ENCODE data around the gene NUDT9. TPM values are rescaled to one million over a fixed set of nuclear protein-coding genes. Genes with fewer than 3 reads are reported as not detected.
"Not testable (repeated sequence)": the region's sequence is repeated elsewhere in the genome, so short reads cannot be mapped to it uniquely, and the experiment has no call there.

The NUDT9 gene
- total and polyA plus RNA-seq, 8 donors, result 3.6 to 44.9 (median 17.6) TPM

DNA sequence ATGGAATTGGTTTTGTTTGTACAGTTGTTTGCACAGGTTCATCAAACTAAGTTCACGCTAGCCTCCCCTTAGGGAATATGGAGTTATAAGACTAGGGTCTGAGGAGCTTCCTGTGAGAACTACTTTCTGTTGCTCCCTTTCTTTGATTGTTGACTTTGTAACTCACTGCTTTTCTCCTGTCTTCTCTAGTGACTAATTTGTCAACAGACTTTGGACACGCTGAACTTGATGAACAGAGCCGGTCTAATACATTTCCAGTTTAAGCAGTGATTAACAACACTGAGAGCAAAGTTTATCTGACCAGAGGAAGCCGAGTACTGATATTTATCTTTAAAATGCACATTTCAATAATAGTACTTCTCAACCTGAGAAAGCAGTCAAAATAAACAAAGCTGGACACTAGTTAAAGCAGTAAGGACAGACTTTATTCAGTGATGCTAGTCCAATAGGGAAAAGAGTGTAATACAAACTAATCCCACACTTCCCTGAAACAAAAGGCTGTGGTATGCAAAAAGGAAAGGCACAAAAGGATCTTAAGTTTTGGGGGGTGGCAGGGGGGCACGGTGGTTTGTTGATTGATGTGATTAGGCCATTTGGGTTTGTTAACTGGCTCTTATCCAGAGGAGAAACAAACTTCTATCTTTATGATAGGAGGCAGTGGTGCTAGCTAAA is 2.7 kb upstream of the NUDT9 start:
- DNase-seq, result no peak
- Histone ChIP-seq H3K27ac (peak overlapping the region in 1 of 5 donors; percentile 31), H3K4me1 (peaks cover 21 to 42% (median 31%) of the 10 kb centered on the region in 4 donors), H3K36me3 (no peaks in the 10 kb centered on the region), H3K27me3 (no peaks in the 10 kb centered on the region), H3K4me3 (no peak overlapping the region), H3K9me3 (no peaks in the 10 kb centered on the region)
- TF ChIP-seq POLR2AphosphoS5 (IDR thresholded peaks at IDR 0.05), result no peak
- no peak for TF ChIP-seq POLR2A (IDR thresholded peaks at IDR 0.05)
- no peak for TF ChIP-seq CTCF (IDR thresholded peaks at IDR 0.05)
- TF ChIP-seq EP300 (IDR thresholded peaks at IDR 0.05), result no peak
- 10 to 22% (median 18%) methylated on average over 5 of the region's 5 CpGs for WGBS, 5 donors
- intact Hi-C loops (cut with DNase I; ENCODE audit: low total_unique reads), result no loop called here

GRCh38 chr4:87420276-87420830 is 2.0 kb upstream of the NUDT9 start:
- Histone ChIP-seq H3K9me3 (no peaks in the 10 kb centered on the region), H3K27me3 (no peaks in the 10 kb centered on the region), H3K4me1 (peaks cover 24 to 48% (median 37%) of the 10 kb centered on the region in 4 donors), H3K4me3 (no peak overlapping the region), H3K27ac (no peak overlapping the region), H3K36me3 (no peaks in the 10 kb centered on the region)
- intact Hi-C loops (cut with DNase I; ENCODE audit: low total_unique reads), result no loop called here
- no peak for DNase-seq
- WGBS, 5 donors, result 68 to 76% (median 72%) methylated on average over 4 of the region's 4 CpGs
- TF ChIP-seq POLR2AphosphoS5 (IDR thresholded peaks at IDR 0.05) (no peak), POLR2A (IDR thresholded peaks at IDR 0.05) (no peak), EP300 (IDR thresholded peaks at IDR 0.05) (no peak), CTCF (IDR thresholded peaks at IDR 0.05) (no peak)

GRCh38 chr4:87423317-87424098 is 1.1 kb downstream of the NUDT9 start:
- Histone ChIP-seq H3K27ac (peak overlapping the region in 4 of 5 donors; percentile 87 to 95 (median 93)), H3K27me3 (no peaks in the 10 kb centered on the region), H3K36me3 (no peaks in the 10 kb centered on the region), H3K4me3 (peak overlapping the region; percentile 75 to 84 (median 79)), H3K9me3 (no peaks in the 10 kb centered on the region), H3K4me1 (peaks cover 24 to 76% (median 56%) of the 10 kb centered on the region in 4 donors)
- intact Hi-C loops (cut with DNase I; ENCODE audit: low total_unique reads), result no loop called here
- TF ChIP-seq POLR2A (IDR thresholded peaks at IDR 0.05) (no peak), CTCF (IDR thresholded peaks at IDR 0.05) (no peak), POLR2AphosphoS5 (IDR thresholded peaks at IDR 0.05) (no peak), EP300 (IDR thresholded peaks at IDR 0.05) (no peak)
- DNase-seq, result peak in 1 of 2 donors; percentile 65
- 5 to 17% (median 9%) methylated on average over 3 of the region's 3 CpGs for WGBS, 5 donors

DNA sequence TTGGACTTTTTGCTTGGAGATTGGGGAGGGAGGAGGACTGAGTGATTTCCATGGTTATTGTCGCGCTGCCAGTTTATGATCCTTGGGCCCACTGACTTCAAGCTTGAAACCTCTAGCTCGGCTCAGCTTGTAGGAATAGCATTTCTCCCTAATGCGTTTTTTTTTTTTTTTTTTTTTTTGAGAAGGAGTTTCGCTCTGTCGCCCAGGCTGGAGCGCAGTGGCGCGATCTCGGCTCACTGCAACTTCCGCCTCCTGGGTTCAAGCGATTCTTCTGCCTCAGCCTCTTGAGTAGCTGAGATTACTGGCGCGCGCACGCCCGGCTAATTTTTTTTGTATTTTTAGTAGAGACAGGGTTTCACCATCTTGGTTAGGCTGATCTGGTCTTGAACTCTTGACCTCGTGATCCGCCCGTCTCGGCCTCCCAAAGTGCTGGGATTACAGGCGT is 1.7 kb downstream of the NUDT9 start:
- H3K4me3 ChIP-seq, result peak overlapping the region in 3 of 4 donors; percentile 79 to 84 (median 79)
- H3K27ac ChIP-seq, result peak overlapping the region in 1 of 5 donors; percentile 95
- H3K36me3 ChIP-seq; H3K27me3 ChIP-seq; H3K9me3 ChIP-seq; intact Hi-C loops (cut with DNase I; ENCODE audit: low total_unique reads): not testable (repeated sequence)
- 88 to 95% (median 90%) methylated on average over 22 of the region's 22 CpGs for WGBS, 5 donors
- peak in 1 of 2 donors; percentile 51 for DNase-seq
- H3K4me1 ChIP-seq, result peaks cover 24 to 75% (median 56%) of the 10 kb centered on the region in 4 donors
